Daoy (cell line): Measurements from ENCODE around the gene ENSA. TPM values are rescaled to one million over a fixed set of nuclear protein-coding genes. Genes with fewer than 3 reads are reported as not detected.
"Not testable (repeated sequence)": the region's sequence is repeated elsewhere in the genome, so short reads cannot be mapped to it uniquely, and the experiment has no call there.

Source experiments
- DNase-seq: peaks from one replicate; pipeline ENCODE4 v3.0.0-alpha.2; 2015; ENCODE audit warnings: low read depth
- total RNA-seq: library from RNA; depleted of rRNA; stranded (reverse); fragments of >200 nt; shearing (Covaris generic); gene quantifications from 2 replicates; pipeline ENCODE4 v1.2.3, GENCODE V29; 2014

Gene ENSA
- total RNA-seq, 1 experiment from 2014 or later = 217 TPM

GRCh38 chr1:150621497-150622302 lies 7.7 kb downstream of the ENSA start:
- DNase-seq = peak; percentile 32

GRCh38 chr1:150620919-150621318 lies 8.5 kb downstream of the ENSA start:
- no peak for DNase-seq

- peak; percentile 42 for DNase-seq
These were observed 9.6 kb downstream of the ENSA start for GRCh38 chr1:150619576-150620509.

- DNase-seq = no peak
These were observed 13.8 kb downstream of the ENSA start for GRCh38 chr1:150615346-150616201.

- peak; percentile 86 for DNase-seq
These were observed 16.1 kb downstream of the ENSA start for GRCh38 chr1:150613061-150613920.

- no peak for DNase-seq
These were observed 17.4 kb downstream of the ENSA start for GRCh38 chr1:150612014-150612345.

GRCh38 chr1:150610576-150610975 lies 18.8 kb downstream of the ENSA start:
- DNase-seq = no peak

GRCh38 chr1:150609732-150610131 lies 19.7 kb downstream of the ENSA start:
- DNase-seq = no peak

GRCh38 chr1:150606463-150607142 lies 22.8 kb downstream of the ENSA start:
- DNase-seq = no peak

- DNase-seq = not testable (repeated sequence)
These were observed 24.0 kb downstream of the ENSA start for GRCh38 chr1:150605451-150605731.

- DNase-seq = no peak
These were observed 25.2 kb downstream of the ENSA start for GRCh38 chr1:150604226-150604588.

- no peak for DNase-seq
These were observed 25.7 kb downstream of the ENSA start for GRCh38 chr1:150603711-150604110.

GRCh38 chr1:150602372-150602771 lies 27.0 kb downstream of the ENSA start:
- not testable (repeated sequence) for DNase-seq

- DNase-seq = no peak
These were observed 27.9 kb downstream of the ENSA start for GRCh38 chr1:150601540-150601939.

- not testable (repeated sequence) for DNase-seq
These were observed 31.1 kb downstream of the ENSA start for GRCh38 chr1:150598346-150598745.

GRCh38 chr1:150596976-150597375 lies 32.4 kb downstream of the ENSA start:
- DNase-seq = no peak

- DNase-seq = no peak
These were observed 33.1 kb downstream of the ENSA start for GRCh38 chr1:150596095-150596892.

GRCh38 chr1:150582371-150582770 lies 47.0 kb downstream of the ENSA start:
- no peak for DNase-seq

GRCh38 chr1:150581962-150582361 lies 47.5 kb downstream of the ENSA start:
- not testable (repeated sequence) for DNase-seq

- not testable (repeated sequence) for DNase-seq
These were observed 48.0 kb downstream of the ENSA start for GRCh38 chr1:150581437-150581836.
